ENCODE results near the gene CHCHD3.

Gene CHCHD3

DNA sequence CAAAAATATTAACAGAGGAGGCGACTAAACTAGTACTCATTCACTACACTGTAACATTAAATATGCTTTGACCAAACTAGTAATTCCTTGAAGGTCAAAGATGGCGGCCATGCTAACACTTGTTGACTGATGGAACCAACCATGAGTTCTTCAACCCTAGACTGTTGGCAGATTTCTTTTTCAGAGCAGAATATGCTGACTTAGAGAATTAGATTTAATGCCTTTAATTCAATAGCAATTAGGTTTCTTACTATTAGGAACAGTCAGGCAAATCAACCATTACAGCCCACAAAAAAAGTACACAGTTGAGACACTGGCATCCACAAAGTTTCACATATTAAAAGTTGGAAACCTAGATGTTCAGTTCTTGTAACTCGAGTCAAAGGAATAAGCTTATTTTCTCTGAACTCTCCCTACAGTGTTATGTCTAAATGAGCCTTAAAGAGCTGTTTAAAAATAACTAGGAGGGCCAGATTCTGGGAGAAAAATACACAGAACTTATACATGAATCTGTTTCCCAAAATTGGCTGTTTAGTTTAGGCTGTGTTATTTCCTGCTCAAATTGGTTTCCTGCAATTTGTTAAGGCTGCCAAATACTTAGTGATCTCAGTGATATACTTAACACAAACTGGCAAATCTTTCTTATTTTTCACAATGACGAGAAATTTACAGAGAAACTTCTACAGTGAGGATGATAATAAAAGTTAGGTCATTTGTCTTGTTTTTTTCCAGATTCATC lies 17.6 kb downstream of the CHCHD3 start:
- H3K27me3 ChIP-seq, result no peaks in the 10 kb centered on the region
- no peak overlapping the region for H3K27ac ChIP-seq
- TF ChIP-seq, protein P1, sequence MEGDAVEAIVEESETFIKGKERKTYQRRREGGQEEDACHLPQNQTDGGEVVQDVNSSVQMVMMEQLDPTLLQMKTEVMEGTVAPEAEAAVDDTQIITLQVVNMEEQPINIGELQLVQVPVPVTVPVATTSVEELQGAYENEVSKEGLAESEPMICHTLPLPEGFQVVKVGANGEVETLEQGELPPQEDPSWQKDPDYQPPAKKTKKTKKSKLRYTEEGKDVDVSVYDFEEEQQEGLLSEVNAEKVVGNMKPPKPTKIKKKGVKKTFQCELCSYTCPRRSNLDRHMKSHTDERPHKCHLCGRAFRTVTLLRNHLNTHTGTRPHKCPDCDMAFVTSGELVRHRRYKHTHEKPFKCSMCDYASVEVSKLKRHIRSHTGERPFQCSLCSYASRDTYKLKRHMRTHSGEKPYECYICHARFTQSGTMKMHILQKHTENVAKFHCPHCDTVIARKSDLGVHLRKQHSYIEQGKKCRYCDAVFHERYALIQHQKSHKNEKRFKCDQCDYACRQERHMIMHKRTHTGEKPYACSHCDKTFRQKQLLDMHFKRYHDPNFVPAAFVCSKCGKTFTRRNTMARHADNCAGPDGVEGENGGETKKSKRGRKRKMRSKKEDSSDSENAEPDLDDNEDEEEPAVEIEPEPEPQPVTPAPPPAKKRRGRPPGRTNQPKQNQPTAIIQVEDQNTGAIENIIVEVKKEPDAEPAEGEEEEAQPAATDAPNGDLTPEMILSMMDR (IDR thresholded peaks at IDR 0.05), result no peak
- H3K4me3 ChIP-seq (ENCODE audit: low read depth in 1 of 2, low read length in 1 of 2), result no peak overlapping the region
- H3K36me3 ChIP-seq, result peaks cover 11% of the 10 kb centered on the region
- no peaks in the 10 kb centered on the region for H3K4me1 ChIP-seq (ENCODE audit: control insufficient read depth in 1 of 2, insufficient read depth in 1 of 2, low read depth in 1 of 2, low read length in 1 of 2)
- H3K9me3 ChIP-seq, result no peaks in the 10 kb centered on the region

DNA sequence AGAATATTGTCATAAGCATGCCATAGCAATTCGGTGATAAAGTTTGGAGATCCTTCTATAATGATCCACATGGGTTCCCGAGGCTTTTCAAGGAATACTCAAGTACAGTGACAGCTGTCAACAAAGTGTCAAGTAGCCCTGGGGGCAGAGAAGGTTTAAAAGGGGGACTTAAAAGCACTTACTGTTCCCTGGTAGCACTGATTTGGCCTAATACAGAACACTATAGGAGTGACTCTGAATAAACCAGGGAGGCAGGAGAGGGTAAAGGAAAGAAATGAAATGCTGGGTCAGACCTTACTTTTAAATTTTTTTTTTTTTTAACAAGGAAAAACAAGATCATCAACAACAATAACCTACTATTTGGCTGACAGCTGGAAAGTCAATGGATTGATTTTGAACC lies 20.1 kb downstream of the CHCHD3 start:
- H3K4me3 ChIP-seq (ENCODE audit: low read depth in 1 of 2, low read length in 1 of 2), result no peak overlapping the region
- TF ChIP-seq, protein P1 (IDR thresholded peaks at IDR 0.05), result no peak
- peaks cover 1% of the 10 kb centered on the region for H3K36me3 ChIP-seq
- H3K9me3 ChIP-seq, result no peaks in the 10 kb centered on the region
- no peaks in the 10 kb centered on the region for H3K27me3 ChIP-seq
- no peak overlapping the region for H3K27ac ChIP-seq
- no peaks in the 10 kb centered on the region for H3K4me1 ChIP-seq (ENCODE audit: control insufficient read depth in 1 of 2, insufficient read depth in 1 of 2, low read depth in 1 of 2, low read length in 1 of 2)

DNA sequence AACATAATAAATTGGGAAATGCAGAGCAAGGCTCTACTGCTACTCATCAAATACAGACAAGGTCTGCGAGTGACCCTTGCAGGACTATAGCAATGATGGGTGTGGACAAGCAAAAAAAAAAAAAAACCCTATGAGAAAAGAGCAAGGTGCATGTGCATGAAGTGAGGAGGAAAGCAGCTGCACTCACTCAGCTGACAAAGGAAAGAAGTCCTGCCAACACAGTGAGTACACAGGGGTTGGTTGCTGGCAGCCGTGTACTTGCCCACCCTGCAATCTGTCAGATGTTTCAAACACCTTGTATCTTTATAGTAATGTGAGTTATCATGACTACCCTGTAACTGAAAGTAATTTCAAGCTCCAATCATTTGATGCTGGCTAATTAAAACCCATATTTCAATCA lies 20.5 kb downstream of the CHCHD3 start:
- Histone ChIP-seq H3K36me3 (no peaks in the 10 kb centered on the region), H3K9me3 (no peaks in the 10 kb centered on the region), H3K27me3 (no peaks in the 10 kb centered on the region), H3K27ac (no peak overlapping the region), H3K4me3 (ENCODE audit: low read depth in 1 of 2, low read length in 1 of 2) (no peak overlapping the region), H3K4me1 (ENCODE audit: control insufficient read depth in 1 of 2, insufficient read depth in 1 of 2, low read depth in 1 of 2, low read length in 1 of 2) (no peaks in the 10 kb centered on the region)
- TF ChIP-seq, protein P1 (IDR thresholded peaks at IDR 0.05), result no peak

DNA sequence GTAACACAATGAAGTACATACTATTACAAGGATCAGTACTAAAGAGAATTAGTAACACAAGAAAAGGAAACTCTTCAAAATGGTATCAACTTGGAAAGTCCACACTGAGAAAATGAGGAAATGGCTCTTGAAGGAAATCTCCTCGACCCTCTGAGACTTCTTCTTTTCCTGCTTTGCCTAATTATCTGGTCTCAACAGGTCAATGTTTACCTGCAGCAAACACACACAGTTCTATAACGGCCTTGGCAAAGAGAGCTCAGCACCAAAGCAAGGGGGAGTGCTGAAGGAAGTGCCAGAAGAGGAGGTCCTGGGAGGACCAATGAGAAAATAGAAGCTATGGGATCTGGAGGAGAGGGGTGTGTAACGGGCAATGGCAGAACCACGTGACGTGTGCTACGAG lies 21.9 kb downstream of the CHCHD3 start:
- Histone ChIP-seq H3K27ac (no peak overlapping the region), H3K4me1 (ENCODE audit: control insufficient read depth in 1 of 2, insufficient read depth in 1 of 2, low read depth in 1 of 2, low read length in 1 of 2) (no peaks in the 10 kb centered on the region), H3K36me3 (no peaks in the 10 kb centered on the region), H3K9me3 (no peaks in the 10 kb centered on the region), H3K27me3 (no peaks in the 10 kb centered on the region), H3K4me3 (ENCODE audit: low read depth in 1 of 2, low read length in 1 of 2) (no peak overlapping the region)
- TF ChIP-seq, protein P1 (IDR thresholded peaks at IDR 0.05), result no peak

- Histone ChIP-seq H3K27ac (no peak overlapping the region), H3K27me3 (no peaks in the 10 kb centered on the region), H3K4me3 (ENCODE audit: low read depth in 1 of 2, low read length in 1 of 2) (no peak overlapping the region), H3K4me1 (ENCODE audit: control insufficient read depth in 1 of 2, insufficient read depth in 1 of 2, low read depth in 1 of 2, low read length in 1 of 2) (no peaks in the 10 kb centered on the region), H3K36me3 (no peaks in the 10 kb centered on the region), H3K9me3 (no peaks in the 10 kb centered on the region)
- TF ChIP-seq, protein P1 (IDR thresholded peaks at IDR 0.05), result no peak
These were observed 22.6 kb downstream of the CHCHD3 start for GRCh38 chr7:133059263-133059662.
